Measurements from ENCODE around the gene NCSTN.

DNA sequence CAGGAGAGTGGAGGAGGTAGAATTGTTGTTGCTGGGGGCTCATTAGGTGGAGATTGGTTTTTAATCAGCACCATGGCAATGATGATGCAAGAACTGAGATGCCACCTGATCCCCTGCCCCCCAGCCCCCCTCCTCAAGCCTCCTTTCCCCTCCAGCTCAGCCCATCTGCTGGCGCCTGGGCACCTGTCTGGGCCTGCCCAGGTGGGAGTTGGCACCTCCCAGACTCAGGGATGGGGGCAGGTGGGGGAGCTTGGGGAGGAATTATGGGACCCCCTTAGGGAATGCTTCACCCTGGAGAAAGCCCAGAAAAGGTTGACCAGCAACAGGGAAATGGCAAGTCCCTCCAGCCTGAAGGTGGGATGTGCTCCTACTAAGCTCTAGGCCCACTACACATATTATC, 22.1 kb downstream of the NCSTN start:
- TF ChIP-seq, protein P1, sequence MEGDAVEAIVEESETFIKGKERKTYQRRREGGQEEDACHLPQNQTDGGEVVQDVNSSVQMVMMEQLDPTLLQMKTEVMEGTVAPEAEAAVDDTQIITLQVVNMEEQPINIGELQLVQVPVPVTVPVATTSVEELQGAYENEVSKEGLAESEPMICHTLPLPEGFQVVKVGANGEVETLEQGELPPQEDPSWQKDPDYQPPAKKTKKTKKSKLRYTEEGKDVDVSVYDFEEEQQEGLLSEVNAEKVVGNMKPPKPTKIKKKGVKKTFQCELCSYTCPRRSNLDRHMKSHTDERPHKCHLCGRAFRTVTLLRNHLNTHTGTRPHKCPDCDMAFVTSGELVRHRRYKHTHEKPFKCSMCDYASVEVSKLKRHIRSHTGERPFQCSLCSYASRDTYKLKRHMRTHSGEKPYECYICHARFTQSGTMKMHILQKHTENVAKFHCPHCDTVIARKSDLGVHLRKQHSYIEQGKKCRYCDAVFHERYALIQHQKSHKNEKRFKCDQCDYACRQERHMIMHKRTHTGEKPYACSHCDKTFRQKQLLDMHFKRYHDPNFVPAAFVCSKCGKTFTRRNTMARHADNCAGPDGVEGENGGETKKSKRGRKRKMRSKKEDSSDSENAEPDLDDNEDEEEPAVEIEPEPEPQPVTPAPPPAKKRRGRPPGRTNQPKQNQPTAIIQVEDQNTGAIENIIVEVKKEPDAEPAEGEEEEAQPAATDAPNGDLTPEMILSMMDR (IDR thresholded peaks at IDR 0.05 in 2 of 3, conservative IDR thresholded peaks at IDR 0.05 in 1 of 3; ENCODE audit: insufficient read depth in 2 of 3, low read depth in 1 of 3, low read length in 3 of 3) = no peak
- TF ChIP-seq ZNF354B (CRISPR knock-in tag; IDR thresholded peaks at IDR 0.05) (no peak), NCOA6 (IDR thresholded peaks at IDR 0.05) (no peak)
